Stimulated activated CD4-positive, alpha-beta T cell treated with anti-CD3 and anti-CD28 coated beads, Interleukin-2, amount 100 ng/mL, for 24 hours (primary cell): ENCODE data around the gene COX6B2.
"Not testable (repeated sequence)": the region's sequence is repeated elsewhere in the genome, so short reads cannot be mapped to it uniquely, and the experiment has no call there.

Experiments used
- DNase-seq, 2 donors: peaks; one replicate each; pipeline ENCODE4 v3.0.0-alpha.2; 2020

The COX6B2 gene

GRCh38 chr19:55354698-55355212 is at the start of gene COX6B2:
TSS of gene COX6B2 (minus strand) at chr19:55354719. CDS start at chr19:55354521, 198 bp downstream.
- no peak for DNase-seq

GRCh38 chr19:55402509-55402908 is 48.0 kb upstream of the COX6B2 start:
- DNase-seq: no peak

GRCh38 chr19:55401390-55401789 is 46.9 kb upstream of the COX6B2 start:
- not testable (repeated sequence) for DNase-seq

GRCh38 chr19:55400281-55401087 is 46.0 kb upstream of the COX6B2 start:
- DNase-seq: no peak

GRCh38 chr19:55398200-55398925 is 43.8 kb upstream of the COX6B2 start:
- DNase-seq: no peak

- no peak for DNase-seq
These were observed 38.6 kb upstream of the COX6B2 start for GRCh38 chr19:55392820-55393761.

GRCh38 chr19:55391702-55392615 is 37.4 kb upstream of the COX6B2 start:
- DNase-seq: no peak

GRCh38 chr19:55391191-55391670 is 36.7 kb upstream of the COX6B2 start:
- peak in 1 of 2 donors; percentile 44 for DNase-seq

GRCh38 chr19:55390461-55390880 is 36.0 kb upstream of the COX6B2 start:
- peak in 1 of 2 donors; percentile 39 for DNase-seq

GRCh38 chr19:55389386-55390317 is 35.1 kb upstream of the COX6B2 start:
- DNase-seq: no peak

- DNase-seq: no peak
These were observed 33.4 kb upstream of the COX6B2 start for GRCh38 chr19:55387736-55388497.

- peak; percentile 35 to 59 for DNase-seq
These were observed 32.0 kb upstream of the COX6B2 start for GRCh38 chr19:55386493-55386971.

- peak; percentile 97 to 98 for DNase-seq
These were observed 31.4 kb upstream of the COX6B2 start, which contains the start of gene RPL28 for GRCh38 chr19:55385724-55386492. TSS of gene RPL28 (plus strand) at chr19:55385932. CDS start at chr19:55386358, 426 bp downstream.

- peak; percentile 97 for DNase-seq
These were observed 30.6 kb upstream of the COX6B2 start for GRCh38 chr19:55384920-55385723.

GRCh38 chr19:55384131-55384919 is 29.8 kb upstream of the COX6B2 start, which contains the start of gene TMEM238:
TSS of gene TMEM238 (minus strand) at chr19:55384292. CDS start at chr19:55384259, 33 bp downstream.
- peak; percentile 51 to 61 for DNase-seq
